Activated T-helper 1 cell treated with anti-CD3 and anti-CD28 coated beads, Interleukin-12 subunit alpha, Interleukin-12 subunit beta, Interleukin-2, Interleukin-4 antibody, amounts not matched to agents 30 ng/mL and 10 ng/mL and 1 ng/mL, durations not matched to agents 14 hours and 24 hours and 36 hours (primary cell): Measurements from ENCODE around the gene ATP5PB. TPM values are rescaled to one million over a fixed set of nuclear protein-coding genes. Genes with fewer than 3 reads are reported as not detected.

Experiments used
- DNase-seq: peaks from one replicate; pipeline ENCODE4 v3.0.0; 2021; ENCODE audit warnings: low spot score
- H3K27ac Mint-ChIP-seq: one replicate; pipeline ENCODE4 v1.8.0; 2021; ENCODE audit warnings: mild to moderate bottlenecking, mixed read lengths
- H3K27me3 Mint-ChIP-seq: one replicate; pipeline ENCODE4 v1.8.0; 2022; ENCODE audit warnings: mild to moderate bottlenecking, moderate library complexity, mixed read lengths; ENCODE audit not compliant: insufficient read depth
- H3K36me3 Mint-ChIP-seq: one replicate; pipeline ENCODE4 v1.8.0; 2021; ENCODE audit warnings: low read depth, mixed read lengths
- H3K4me1 Mint-ChIP-seq: one replicate; pipeline ENCODE4 v1.8.0; 2021; ENCODE audit warnings: low read depth, mixed read lengths
- H3K4me3 Mint-ChIP-seq: one replicate; pipeline ENCODE4 v1.8.0; 2021; ENCODE audit warnings: mild to moderate bottlenecking, moderate library complexity, mixed read lengths
- H3K9me3 Mint-ChIP-seq: one replicate; pipeline ENCODE4 v1.8.0; 2021; ENCODE audit warnings: mixed read lengths
- intact Hi-C: fragments of 100-400 bp; cut with micrococcal nuclease; formaldehyde crosslinking; loops from one replicate; pipeline ENCODE4 v1.15.1; 2024
- total RNA-seq: library from RNA; stranded (reverse); gene quantifications from 2 replicates; pipeline ENCODE4 v1.2.3, GENCODE V29; 2022

Gene ATP5PB
- total RNA-seq, 1 donor from 2014 or later, result 282 TPM

DNA sequence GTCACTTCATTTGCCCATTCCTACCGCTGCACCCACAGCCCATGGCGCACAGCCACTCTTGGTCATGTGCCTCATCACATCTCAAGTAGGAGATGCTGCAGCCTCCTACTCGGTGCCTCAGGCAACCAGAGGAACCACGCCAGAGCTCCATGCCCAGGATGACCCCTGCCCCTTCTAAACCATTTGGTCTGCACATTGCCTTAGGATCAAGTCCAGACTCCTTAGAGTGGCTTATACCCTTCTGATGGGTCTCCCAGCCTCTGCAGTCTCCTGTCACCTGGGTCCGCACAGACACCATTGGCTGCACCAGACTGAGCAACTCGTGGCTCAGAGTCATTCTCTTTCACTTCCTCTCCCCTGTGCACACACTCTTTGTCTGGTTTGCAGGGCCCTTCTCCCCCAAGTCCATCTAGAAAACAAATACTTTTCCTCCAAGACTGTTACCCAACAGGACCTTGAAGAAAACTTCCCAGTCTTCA lies 56.4 kb downstream of the ATP5PB start:
- no peak for DNase-seq
- Mint-ChIP-seq H3K27me3 (no peaks in the 10 kb centered on the region), H3K4me3 (peak overlapping the region; percentile 23), H3K27ac (peak overlapping the region; percentile 7), H3K9me3 (no peaks in the 10 kb centered on the region), H3K36me3 (no peaks in the 10 kb centered on the region), H3K4me1 (peaks cover 58% of the 10 kb centered on the region)
- intact Hi-C loops, result loop anchor here (2.0 to 5.0 kb wide), 2 partner anchors 233 to 283 kb away; partner anchors contain the start of gene INKA2

DNA sequence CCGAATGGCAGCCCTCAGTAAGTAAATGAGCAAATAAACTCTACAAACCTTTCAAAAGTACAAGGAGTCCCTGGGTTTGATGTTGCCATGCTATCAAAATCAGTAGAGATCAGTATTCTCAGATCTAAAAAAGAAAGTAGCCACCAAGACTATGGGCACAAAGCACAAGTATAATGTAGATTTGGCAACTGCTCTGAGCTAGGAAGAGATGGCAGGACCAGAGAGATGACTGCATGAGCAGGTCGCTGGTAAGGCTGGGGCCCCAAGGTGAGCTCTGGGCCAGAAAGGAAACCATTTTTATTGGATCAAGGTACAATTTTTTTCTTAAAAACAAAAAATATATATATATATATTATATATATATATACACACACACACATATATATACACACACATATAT lies 57.3 kb downstream of the ATP5PB start:
- Mint-ChIP-seq H3K36me3 (no peaks in the 10 kb centered on the region), H3K27ac (peak overlapping the region; percentile 67), H3K4me3 (peak overlapping the region; percentile 25), H3K4me1 (peaks cover 58% of the 10 kb centered on the region), H3K27me3 (no peaks in the 10 kb centered on the region), H3K9me3 (no peaks in the 10 kb centered on the region)
- intact Hi-C loops, result loop anchor here (2.0 to 5.0 kb wide), 2 partner anchors 232 to 284 kb away; partner anchors contain the start of gene INKA2
- no peak for DNase-seq

DNA sequence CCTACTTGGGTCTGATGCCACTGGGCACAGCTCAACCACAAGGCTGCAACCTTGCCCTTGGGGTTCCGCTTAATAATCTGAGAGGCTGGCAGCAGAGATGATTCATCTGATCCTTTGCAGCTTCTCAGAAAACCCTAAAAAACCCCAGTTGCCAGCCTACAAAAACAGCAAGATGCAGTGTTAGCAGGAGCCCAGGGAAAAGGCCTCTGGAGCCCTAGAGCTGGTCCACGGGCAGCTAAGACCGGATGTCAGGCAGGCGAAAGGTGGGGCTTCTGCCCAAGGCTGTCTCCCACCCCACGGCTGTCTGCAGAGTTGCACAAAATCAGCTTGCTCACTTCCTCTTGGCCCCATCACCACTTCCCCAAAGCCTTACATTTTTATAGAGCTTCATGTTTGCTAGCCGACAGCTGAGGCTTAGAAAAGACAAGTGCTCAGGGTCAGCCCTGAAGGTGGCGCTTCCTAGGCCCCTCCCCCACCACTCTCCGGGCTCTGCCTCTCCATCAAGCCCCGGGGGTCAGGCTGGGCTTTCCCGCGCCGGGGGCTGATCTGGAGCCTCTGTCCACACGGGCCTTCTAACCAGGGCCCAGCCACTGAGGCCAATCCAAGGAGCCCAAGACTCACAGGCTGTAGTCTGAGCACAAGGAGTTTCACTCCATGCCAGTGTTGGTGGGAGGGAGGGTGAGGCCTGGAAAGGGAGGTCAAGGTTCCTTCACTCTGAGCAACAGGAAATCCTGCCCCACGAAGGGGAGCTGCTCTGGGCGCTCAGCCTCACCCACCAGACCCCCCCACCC lies 58.3 kb downstream of the ATP5PB start:
- Mint-ChIP-seq H3K4me1 (peaks cover 58% of the 10 kb centered on the region), H3K9me3 (no peaks in the 10 kb centered on the region), H3K27me3 (no peaks in the 10 kb centered on the region), H3K36me3 (no peaks in the 10 kb centered on the region), H3K4me3 (peak overlapping the region; percentile 72), H3K27ac (peak overlapping the region; percentile 83)
- intact Hi-C loops, result loop anchor here (1.0 to 5.0 kb wide), 16 partner anchors 9 to 285 kb away; partner anchors contain the start of genes ATP5PB, DDX20, INKA2 and WDR77
- peak; percentile 52 for DNase-seq

DNA sequence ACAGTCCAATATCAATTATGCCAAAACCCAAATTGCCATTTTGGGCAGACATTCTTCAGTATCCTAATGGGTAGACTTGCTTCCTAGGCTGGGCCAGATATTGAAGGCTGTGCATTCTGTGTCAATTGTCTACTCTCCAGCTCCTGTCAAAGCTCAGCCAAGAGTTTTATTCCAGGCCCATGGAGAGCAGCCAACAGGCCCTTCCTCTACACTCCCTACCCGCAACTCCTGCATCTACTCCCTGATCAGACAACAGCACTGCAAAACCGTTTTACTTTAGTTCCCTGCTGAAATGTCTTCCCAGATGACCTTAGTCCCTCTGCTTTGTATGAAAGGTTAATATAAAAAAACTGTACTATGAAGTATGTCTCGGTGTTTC lies 60.7 kb downstream of the ATP5PB start:
- no peak overlapping the region for H3K27ac Mint-ChIP-seq
- H3K9me3 Mint-ChIP-seq, result no peaks in the 10 kb centered on the region
- no peak for DNase-seq
- no peaks in the 10 kb centered on the region for H3K36me3 Mint-ChIP-seq
- intact Hi-C loops, result loop anchor here (2.0 to 5.0 kb wide), 2 partner anchors 195 to 288 kb away; no protein-coding TSS in a partner anchor
- no peak overlapping the region for H3K4me3 Mint-ChIP-seq
- H3K4me1 Mint-ChIP-seq, result peaks cover 53% of the 10 kb centered on the region
- peaks cover under 1% of the 10 kb centered on the region for H3K27me3 Mint-ChIP-seq

DNA sequence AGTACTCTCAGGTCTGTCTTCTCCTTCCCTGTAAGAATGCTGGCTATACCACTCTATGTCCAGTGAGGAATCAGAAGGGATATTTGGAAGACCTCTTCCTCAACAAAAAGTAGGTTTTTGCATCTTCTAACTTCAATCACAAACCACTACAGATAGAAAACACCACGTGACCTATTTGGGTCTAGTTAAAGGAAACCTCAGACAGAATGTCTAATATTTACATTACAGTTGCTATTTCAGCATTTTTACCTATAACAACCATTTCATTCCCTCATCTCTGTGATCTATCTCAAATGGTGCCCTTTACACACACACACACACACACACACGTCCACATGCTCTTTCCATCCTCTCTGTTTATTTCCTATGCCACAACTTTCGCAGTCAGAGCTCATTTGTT lies 62.1 kb downstream of the ATP5PB start:
- Mint-ChIP-seq H3K4me3 (no peak overlapping the region), H3K4me1 (peaks cover 48% of the 10 kb centered on the region), H3K36me3 (no peaks in the 10 kb centered on the region), H3K27me3 (peaks cover 2% of the 10 kb centered on the region), H3K27ac (no peak overlapping the region), H3K9me3 (no peaks in the 10 kb centered on the region)
- no peak for DNase-seq
- intact Hi-C loops, result loop anchor here (2.0 kb wide), 1 partner anchor 193 kb away; no protein-coding TSS in a partner anchor

Other genes starting within 250 kb of the ATP5PB start
- gene DENND2D, start 248.8 kb upstream of the ATP5PB start, total RNA-seq, result 205 and 206 TPM in 2 replicates
- gene CHI3L2, start 221.8 kb upstream of the ATP5PB start, total RNA-seq, result 2.8 and 4.0 TPM in 2 replicates
- not detected in 2 replicates for gene CHIA, start 158.6 kb upstream of the ATP5PB start, total RNA-seq
- gene OVGP1, start 21.7 kb upstream of the ATP5PB start, total RNA-seq, result 0.49 TPM in 2 replicates
- gene WDR77, start 208 bp upstream of the ATP5PB start, total RNA-seq, result 61.3 and 62.5 TPM in 2 replicates
- 0.70 and 1.3 TPM in 2 replicates for gene C1orf162, start 24.5 kb downstream of the ATP5PB start, total RNA-seq
- 0.10 and 0.20 TPM in 2 replicates for gene ADORA3, start 54.2 kb downstream of the ATP5PB start, total RNA-seq
- gene TMIGD3, start 54.2 kb downstream of the ATP5PB start, total RNA-seq, result not detected in 2 replicates
- 326 and 348 TPM in 2 replicates for gene RAP1A, start 170.3 kb downstream of the ATP5PB start, total RNA-seq